Measurements from ENCODE around the gene IL37. TPM values are rescaled to one million over a fixed set of nuclear protein-coding genes. Genes with fewer than 3 reads are reported as not detected.

IL37 gene
- total and polyA plus RNA-seq, 2 donors (not counting 1 experiment from before 2014, with no cell fraction given) = 0.79 TPM; not detected in 1

- 57% methylated on average over 2 of the region's 2 CpGs for WGBS (ENCODE audit: insufficient coverage)
- H3K27me3 ChIP-seq (replicated peaks in 1 of 4; ENCODE audit: control extremely low read depth in 1 of 4, control insufficient read depth in 3 of 4, insufficient read depth in 4 of 4, low read length in 3 of 4) = peaks cover 0 to 8% (median 4%) of the 10 kb centered on the region in 4 experiments
- no peaks in the 10 kb centered on the region for H3K9me3 Mint-ChIP-seq (ENCODE audit: insufficient read depth)
- H3K9me3 ChIP-seq (ENCODE audit: control extremely low read depth in 1 of 3, control insufficient read depth in 2 of 3, insufficient read depth in 1 of 3, low read length in 2 of 3) = peaks cover 0 to 19% (median 15%) of the 10 kb centered on the region in 3 donors
- no peaks in the 10 kb centered on the region for H3K79me2 ChIP-seq (ENCODE audit: control insufficient read depth, insufficient read depth, low read length)
- no peak overlapping the region for H3K27ac ChIP-seq (ENCODE audit: low read length in 2 of 2)
- H3K4me1 ChIP-seq (ENCODE audit: control insufficient read depth in 2 of 2, insufficient read depth in 2 of 2, low read length in 2 of 2) = no peaks in the 10 kb centered on the region
- H4K20me1 ChIP-seq (ENCODE audit: control insufficient read depth, insufficient read depth, low read length, poor library complexity, severe bottlenecking) = no peaks in the 10 kb centered on the region
- H2AFZ ChIP-seq (ENCODE audit: insufficient read depth, low read depth, low read length, poor library complexity, severe bottlenecking) = no peak overlapping the region
- DNase-seq (no peak), ATAC-seq (ENCODE audit: low read depth) (no peak)
- no peak overlapping the region for H3K27ac Mint-ChIP-seq
- TF ChIP-seq CTCF (IDR thresholded peaks at IDR 0.05) = no peak
- TF ChIP-seq EZH2 (IDR thresholded peaks at IDR 0.05; ENCODE audit: borderline replicate concordance, insufficient read depth, low read depth, low read length, poor library complexity, severe bottlenecking) = no peak
- H3K4me3 Mint-ChIP-seq = no peak overlapping the region
- H3K4me3 ChIP-seq (ENCODE audit: control extremely low read depth in 1 of 5, extremely low read depth in 1 of 5, insufficient read depth in 1 of 5, low read depth in 2 of 5, low read length in 4 of 5) = no peak overlapping the region
- ChIA-PET POLR2A (no interaction called here), CTCF (no interaction called here)
- no peak overlapping the region for H3K4me2 ChIP-seq (replicated peaks; ENCODE audit: low read depth, low read length, poor library complexity, severe bottlenecking)
- peaks cover 17% of the 10 kb centered on the region for H3K27me3 Mint-ChIP-seq
- intact Hi-C loops (cut with micrococcal nuclease) = no loop called here
- H3K9ac ChIP-seq (ENCODE audit: low read length) = no peak overlapping the region
- H3K36me3 ChIP-seq (replicated peaks in 1 of 2; ENCODE audit: control extremely low read depth in 1 of 2, control insufficient read depth in 1 of 2, extremely low read depth in 1 of 2, insufficient read depth in 2 of 2, low read length in 1 of 2) = no peaks in the 10 kb centered on the region
- no peaks in the 10 kb centered on the region for H3K4me1 Mint-ChIP-seq
Measured at GRCh38 chr2:112947374-112947773, 36.4 kb downstream of the IL37 start.

- H3K27ac Mint-ChIP-seq = no peak overlapping the region
Measured at GRCh38 chr2:112949456-112949855, 38.5 kb downstream of the IL37 start.

More at GRCh38 chr2:112949456-112949855, 38.5 kb downstream of the IL37 start:
- Histone ChIP-seq H3K79me2 (ENCODE audit: control insufficient read depth, insufficient read depth, low read length) (no peaks in the 10 kb centered on the region), H3K4me1 (ENCODE audit: control insufficient read depth in 2 of 2, insufficient read depth in 2 of 2, low read length in 2 of 2) (no peaks in the 10 kb centered on the region), H3K9ac (ENCODE audit: low read length) (no peak overlapping the region), H3K9me3 (ENCODE audit: control extremely low read depth in 1 of 3, control insufficient read depth in 2 of 3, insufficient read depth in 1 of 3, low read length in 2 of 3) (peaks cover 0 to 19% (median 15%) of the 10 kb centered on the region in 3 donors), H4K20me1 (ENCODE audit: control insufficient read depth, insufficient read depth, low read length, poor library complexity, severe bottlenecking) (no peaks in the 10 kb centered on the region), H3K27me3 (replicated peaks in 1 of 4; ENCODE audit: control extremely low read depth in 1 of 4, control insufficient read depth in 3 of 4, insufficient read depth in 4 of 4, low read length in 3 of 4) (peaks cover 0 to 9% (median 4%) of the 10 kb centered on the region in 4 experiments), H3K4me3 (ENCODE audit: control extremely low read depth in 1 of 5, extremely low read depth in 1 of 5, insufficient read depth in 1 of 5, low read depth in 2 of 5, low read length in 4 of 5) (no peak overlapping the region), H3K36me3 (replicated peaks in 1 of 2; ENCODE audit: control extremely low read depth in 1 of 2, control insufficient read depth in 1 of 2, extremely low read depth in 1 of 2, insufficient read depth in 2 of 2, low read length in 1 of 2) (no peaks in the 10 kb centered on the region), H3K4me2 (replicated peaks; ENCODE audit: low read depth, low read length, poor library complexity, severe bottlenecking) (no peak overlapping the region), H2AFZ (ENCODE audit: insufficient read depth, low read depth, low read length, poor library complexity, severe bottlenecking) (no peak overlapping the region), H3K27ac (ENCODE audit: low read length in 2 of 2) (no peak overlapping the region)
- no peak overlapping the region for H3K4me3 Mint-ChIP-seq
- H3K4me1 Mint-ChIP-seq = no peaks in the 10 kb centered on the region
- DNase-seq (no peak), ATAC-seq (ENCODE audit: low read depth) (no peak)
- intact Hi-C loops (cut with micrococcal nuclease) = no loop called here
- WGBS (ENCODE audit: insufficient coverage) = 78% methylated on average over 5 of the region's 8 CpGs
- H3K27me3 Mint-ChIP-seq = peaks cover 21% of the 10 kb centered on the region
- TF ChIP-seq CTCF (IDR thresholded peaks at IDR 0.05) (no peak), EZH2 (IDR thresholded peaks at IDR 0.05; ENCODE audit: borderline replicate concordance, insufficient read depth, low read depth, low read length, poor library complexity, severe bottlenecking) (no peak)
- H3K9me3 Mint-ChIP-seq (ENCODE audit: insufficient read depth) = no peaks in the 10 kb centered on the region
- ChIA-PET POLR2A (no interaction called here), CTCF (no interaction called here)
